Stimulated activated CD4-positive, alpha-beta T cell treated with anti-CD3 and anti-CD28 coated beads, TNF-alpha, amount 100 ng/mL, for 4 hours (primary cell): Measurements from ENCODE around the gene ATP2B2.

ENCODE experiments used
- DNase-seq, 3 experiments: peaks; one replicate each; pipeline ENCODE4 v3.0.0-alpha.2; 2020; ENCODE audit warnings: low read depth in 3 of 3

Gene ATP2B2

DNA sequence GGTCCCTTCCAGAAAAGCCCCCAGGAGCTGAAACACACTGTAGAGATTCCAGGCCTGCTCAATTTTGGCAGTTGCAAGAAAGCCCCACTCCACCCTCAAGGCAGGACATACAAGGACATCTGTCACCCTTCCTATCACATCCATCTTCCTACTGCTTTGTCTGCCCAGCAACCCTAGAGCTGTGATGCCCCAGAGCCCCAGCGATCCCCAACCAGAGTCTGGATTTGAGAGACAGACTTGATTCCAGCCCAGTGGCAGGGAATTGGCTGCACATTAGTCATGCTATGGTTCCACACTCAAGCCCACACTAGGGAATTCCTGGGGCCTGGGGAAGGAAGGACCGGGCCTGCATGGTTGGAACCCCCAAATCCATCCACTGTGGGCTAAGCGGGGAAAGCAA, 56.8 kb downstream of the ATP2B2 start:
- no peak for DNase-seq

DNA sequence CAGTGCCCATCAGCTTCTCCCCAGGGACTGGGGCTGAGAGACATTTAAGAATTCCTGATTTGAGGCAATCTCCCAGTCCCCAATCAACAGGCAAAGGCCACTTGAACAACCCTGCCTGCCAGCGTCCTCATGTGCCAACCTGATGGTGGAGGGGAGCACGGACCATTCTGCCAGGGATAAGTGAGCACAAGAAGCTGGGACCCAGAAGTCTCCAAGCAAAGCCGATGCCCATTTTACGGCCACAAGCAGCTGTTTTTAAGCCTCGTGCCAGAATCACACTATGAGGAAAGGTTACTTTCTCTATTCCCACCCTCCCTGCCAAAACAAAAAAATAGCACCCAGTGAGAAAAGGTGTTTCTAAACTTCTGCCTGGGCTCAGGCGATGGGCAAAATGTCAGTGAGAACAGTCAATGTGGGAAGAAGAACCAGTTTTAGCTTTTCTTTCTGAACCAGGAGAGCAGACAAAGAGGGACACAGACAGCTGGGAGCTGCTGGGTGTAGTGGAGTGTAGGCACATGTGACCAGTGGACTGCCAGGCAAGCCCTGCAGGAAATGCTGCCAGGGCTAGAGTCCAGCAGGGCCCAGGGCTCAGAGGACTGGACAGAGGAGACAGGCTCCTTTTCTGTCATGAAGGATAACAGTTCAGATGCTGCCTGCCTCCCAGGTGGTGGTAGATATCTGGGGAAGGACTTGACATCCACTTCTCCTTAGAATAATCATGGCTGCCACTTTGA, 57.7 kb downstream of the ATP2B2 start:
- no peak for DNase-seq

DNA sequence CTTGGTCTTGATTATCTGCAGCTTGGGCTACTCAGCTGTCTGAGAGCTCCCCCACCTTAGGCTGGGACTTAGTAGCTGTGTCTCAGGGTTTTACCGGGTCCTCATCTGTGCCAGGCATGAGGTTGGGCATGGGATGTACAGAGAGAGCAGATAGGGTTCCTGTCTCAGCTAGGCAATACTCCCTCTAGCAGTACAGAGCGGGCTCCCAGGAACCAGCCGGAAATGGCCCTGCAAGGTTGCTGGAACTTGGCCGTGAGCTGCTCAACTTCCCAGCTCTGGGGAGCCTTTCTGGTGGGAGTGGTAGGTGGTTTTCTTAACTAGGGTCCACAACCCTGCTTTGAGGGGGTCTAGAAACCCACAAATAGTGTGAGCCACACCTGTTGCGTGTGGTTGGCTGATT, 58.3 kb downstream of the ATP2B2 start:
- no peak for DNase-seq

DNA sequence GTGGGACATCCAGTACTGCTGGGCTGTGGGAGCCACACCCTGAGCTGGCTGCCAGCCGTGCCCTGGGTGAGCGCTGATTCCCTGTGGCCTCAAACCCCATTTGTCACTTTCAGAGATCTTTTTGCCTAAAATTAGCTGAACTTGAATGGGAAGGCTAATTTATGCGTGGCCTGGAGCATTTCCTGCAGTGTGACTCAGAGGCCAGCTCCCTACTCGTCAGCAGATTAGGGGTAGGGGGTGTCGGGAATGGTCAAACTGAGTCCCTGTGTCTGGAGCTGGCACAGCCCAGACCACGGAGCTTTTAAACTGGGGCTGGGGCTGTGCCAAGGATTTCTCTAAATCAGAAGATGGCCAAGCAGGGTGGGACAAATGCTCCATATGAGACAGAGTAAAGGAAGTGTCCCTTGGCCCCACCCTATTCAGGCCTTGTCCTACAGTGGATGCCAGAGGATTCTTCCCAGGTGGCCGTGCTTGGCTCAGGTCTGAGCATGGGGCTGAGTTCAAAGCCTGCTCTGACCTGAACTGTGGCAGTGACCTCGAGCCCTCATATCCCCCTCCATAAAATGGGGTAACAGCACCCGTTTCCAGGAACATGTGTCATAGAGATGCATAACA, 59.7 kb downstream of the ATP2B2 start:
- no peak for DNase-seq

DNA sequence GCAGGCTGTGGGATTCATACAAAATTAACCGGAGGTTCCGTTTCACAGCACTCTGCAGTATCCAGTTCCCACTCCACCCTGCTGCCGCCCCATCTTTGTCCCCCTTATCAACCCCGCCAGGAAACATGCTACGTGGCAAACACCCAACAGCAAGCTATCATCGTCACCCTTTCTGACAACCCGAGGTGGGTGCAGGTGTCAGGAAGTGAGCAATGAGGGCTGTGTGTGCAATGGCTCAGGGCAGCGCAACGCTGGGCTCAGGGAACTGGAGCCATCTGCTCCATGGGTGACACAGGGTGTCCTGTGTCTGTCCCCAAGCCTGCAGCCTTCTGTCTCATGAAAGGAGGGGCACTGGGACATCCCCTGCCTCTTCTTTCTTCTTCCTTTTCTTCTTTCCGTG, 60.9 kb downstream of the ATP2B2 start:
- DNase-seq, result no peak

DNA sequence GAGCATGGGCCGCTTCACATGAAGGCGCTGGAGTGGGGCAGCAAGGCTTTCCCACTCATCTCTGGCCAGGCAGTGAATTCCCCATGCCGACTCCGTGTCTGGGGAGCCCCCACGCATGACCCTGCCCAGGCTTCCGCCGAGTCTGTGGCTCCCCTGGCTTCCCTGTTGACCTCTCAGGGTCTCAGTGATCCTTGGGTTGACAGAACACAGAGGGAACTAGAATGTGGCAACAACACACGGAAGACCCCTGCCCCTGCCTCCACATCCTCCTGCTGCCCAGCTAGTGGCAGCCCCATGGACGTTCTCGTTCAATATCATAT, 61.3 kb downstream of the ATP2B2 start:
- DNase-seq, result no peak

DNA sequence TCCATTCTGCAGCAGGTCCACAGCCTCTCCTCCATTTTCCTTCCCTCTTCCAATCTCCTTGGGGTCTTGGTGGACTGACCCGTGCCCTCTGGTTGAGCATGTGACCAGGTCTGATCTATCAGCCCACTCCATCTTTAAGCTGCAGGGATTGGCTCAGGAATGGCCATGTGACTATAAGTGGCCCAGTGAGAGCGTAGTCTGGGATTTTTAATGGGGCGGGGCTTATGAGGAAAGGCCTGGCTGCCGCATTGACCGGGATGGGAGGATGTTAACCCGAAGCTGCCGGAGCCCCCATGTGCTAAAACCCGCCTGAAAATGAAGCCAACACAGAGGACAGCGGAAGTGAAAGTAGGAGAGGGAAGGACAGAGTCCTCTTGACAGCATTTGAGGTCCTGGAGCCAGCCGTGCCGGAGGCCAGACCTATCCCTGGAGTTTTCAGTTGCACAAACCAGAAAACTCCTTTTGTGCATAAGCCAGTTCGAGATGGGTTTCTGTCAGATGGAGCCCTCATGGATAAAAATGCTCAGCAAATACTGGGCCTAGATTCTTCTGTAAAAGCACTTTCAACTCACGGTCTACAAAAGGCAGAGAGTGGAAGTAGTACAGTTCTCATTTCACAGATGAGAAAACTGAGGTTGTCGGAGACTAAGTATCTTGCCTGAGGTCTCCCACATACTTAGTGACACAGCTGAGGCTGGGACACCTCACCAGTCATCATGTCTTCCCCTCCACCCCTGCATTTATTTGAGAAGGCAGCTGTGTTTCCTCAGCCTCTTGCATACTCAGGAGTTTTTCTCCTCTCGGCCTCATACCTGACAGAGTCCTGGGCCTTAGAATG, 61.9 kb downstream of the ATP2B2 start:
- DNase-seq, result no peak

DNA sequence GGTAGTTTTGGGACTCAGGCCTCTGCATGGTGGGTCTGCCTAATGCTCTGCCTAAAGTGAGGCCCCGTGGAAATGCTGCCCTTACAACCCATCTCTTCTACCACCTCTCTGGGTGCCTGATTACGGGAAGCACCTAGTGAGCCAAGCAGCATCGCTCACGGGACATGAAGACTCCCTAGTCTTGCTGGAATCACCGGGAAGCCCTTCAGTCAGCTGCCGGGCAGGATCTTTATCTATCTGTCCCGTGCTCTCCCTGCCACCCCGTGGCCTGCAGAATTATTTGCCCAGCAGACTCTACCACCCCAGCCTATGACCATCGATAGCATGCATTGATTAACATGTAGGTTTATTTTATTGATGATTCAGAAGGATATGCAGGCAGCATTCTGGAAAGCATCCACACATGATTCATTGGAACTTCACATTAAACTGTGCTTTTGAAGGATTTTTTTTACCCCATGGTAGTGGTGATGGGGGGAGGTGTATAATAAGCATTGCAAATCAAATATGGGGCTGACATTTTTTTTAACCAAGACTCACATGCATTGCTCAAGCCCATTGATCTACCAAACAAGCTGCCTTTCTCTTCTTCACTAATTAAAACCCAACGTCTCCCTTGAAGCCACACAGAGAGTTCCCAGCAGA, 63.1 kb downstream of the ATP2B2 start:
- DNase-seq, result no peak

DNA sequence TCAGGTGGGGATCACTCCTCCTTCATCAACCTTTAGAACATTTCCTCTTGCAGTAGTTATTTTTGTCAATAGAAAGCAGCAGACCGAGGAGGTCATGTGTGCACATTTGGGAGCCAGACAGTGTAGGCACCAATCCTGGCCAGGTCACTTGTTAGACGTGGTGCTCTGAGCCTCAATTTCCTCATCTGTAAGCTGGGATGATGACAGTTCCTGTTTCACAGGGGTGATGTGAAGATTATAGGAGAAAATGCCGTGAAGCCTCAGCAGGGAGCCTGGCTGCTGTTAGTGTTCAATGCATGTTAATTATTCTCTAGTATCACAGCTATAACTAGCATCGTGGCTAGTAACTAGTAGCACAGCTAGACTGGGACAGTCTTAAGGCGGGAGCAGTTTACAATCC, 64.7 kb downstream of the ATP2B2 start:
- no peak for DNase-seq

DNA sequence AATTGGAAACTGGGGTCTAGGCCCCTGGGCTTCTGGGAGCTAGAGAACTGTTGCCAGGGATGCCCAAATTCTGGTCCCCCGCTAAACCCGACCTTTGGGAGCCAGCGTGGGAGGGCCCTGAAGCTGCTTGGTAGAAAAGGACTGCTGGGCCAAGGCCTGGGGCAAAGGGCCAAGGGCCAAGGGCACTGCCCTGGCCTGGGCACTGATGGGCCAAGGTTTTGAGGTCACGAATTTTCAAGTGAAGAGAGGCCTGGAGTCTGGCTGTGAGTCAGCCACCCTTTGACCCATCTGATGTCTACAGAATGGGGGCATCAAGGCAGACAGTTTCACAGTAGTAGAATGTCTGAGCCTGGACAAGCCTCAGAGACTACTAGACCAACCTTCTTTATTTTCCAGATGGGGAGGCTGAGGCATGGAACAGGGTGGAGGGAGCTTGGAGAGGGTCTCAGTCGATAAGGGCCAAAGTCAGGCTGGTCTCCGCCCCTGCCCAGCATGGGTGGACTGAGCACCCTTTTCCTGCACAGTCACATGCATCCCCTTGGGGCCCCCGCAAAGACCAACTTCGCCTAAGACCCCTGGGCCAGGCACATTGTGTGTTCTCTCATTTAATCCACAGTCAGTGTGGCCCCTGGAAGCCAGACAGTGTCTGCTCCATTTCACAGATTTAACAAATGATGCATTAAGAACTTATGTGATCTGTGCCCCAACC, 66.3 kb downstream of the ATP2B2 start:
- DNase-seq, result no peak

DNA sequence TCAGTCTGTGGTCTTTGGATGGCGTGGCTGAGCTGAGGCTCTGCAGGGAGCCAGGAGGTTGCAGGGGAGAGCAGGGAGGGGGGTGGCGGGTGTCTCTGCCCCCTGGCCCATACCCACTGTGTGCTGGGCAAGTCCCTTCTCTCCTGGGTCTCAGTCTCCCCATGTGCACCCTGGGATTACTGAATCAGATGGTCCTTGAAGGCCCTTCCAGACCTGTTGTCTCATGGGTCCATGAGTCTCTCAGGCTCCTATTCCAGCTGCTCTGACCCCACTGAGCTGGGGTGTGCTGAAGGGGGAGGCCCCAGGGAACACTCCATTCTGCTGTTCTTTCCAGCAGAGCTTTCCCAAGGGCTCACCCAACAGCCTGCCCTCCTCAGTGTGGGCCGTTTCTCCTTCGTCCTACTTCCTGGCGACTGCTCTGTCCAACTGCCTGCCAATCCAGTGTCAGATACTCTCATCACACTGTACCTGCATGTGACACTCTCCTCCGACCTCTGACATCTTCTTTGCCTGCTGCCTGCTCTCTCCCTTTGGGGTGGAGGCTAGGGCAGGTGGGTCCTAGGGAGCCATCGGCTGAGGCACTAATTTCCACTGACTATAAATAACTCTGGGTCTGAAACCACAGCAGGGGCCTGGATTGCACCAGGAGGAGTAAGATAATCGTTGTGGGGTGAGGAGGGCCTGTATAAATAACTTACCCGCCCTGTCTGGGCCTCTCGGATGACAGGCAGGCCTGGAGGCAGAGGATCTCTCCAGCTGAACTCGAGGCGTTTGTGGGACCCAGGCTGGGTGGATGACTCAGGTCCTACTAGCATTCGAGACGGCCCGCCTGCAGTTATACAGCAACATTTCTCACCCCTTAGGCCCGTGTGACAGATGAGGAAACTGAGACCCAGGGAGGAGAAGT, 67.1 kb downstream of the ATP2B2 start:
- no peak for DNase-seq

DNA sequence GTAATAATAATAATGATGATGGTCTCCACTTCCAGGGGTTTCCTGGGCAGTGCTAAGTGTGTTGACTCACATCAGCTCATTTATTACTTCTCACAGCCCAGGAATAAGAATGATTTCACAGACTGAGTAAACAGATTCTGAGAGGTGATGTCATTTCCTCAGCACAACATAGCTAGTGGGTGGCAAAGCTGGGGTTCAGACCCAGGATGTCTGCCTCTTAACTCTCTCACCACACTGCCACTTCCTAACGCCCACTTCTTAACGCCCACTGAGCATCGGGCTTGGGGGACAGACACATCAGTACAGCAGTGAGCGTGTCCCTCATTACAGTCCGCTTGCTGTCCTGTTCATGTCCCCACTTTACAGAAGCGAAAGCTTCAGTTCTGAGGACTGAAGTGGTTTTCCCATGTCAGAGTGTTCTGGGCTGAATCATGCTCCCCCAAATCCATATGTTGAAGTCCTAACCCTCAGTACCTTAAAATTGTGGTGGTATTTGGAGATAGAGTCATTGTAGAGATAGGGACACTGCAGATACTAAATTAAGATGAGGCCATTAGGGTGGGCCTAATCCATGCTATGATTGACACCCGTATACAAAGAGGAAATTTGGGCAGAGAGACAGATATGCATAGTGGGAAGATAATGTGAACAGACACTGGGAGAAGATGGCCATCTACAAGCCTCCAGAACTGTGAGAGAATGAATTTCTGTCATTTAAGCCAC, 68.0 kb downstream of the ATP2B2 start:
- DNase-seq, result peak; percentile 34 to 69 (median 63)

DNA sequence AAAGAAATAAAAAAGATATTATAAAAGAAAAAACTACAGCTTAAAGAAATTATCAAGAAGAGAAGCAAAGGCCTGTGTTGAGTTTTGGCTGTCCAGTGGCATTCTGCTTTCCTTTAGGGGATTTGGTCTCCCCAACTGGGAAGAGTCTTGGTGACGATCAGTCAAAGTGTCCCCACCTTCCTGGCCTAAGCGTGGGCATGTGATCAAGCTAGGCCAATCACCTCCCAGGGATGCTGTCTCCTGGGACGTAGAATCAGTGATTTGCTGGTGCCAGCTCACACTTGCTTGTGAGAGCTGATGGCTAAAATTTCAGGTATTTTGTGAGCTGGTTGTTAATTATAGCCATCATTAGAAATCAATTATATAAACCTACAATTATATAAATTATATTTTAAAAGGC, 69.5 kb downstream of the ATP2B2 start:
- DNase-seq, result no peak

DNA sequence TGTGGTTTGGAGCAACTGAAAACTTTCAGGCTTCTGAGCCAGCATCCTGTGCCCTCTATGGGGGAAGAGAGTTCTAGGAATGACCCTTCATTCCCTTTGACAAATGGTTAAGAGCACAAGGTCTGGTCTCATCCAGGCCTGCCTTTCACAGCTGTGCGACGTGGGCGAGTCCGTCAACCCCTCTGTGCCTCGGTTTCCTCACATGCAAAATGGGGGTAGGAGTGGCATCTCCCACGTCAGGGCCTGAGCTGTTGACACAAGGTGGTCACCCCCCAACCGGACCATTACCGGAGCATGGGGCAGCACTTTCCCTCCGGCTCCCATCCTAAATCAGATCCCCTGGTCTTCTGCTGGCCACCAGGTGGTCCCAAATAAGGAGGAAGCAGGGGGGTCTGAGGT, 70.4 kb downstream of the ATP2B2 start:
- DNase-seq, result no peak

DNA sequence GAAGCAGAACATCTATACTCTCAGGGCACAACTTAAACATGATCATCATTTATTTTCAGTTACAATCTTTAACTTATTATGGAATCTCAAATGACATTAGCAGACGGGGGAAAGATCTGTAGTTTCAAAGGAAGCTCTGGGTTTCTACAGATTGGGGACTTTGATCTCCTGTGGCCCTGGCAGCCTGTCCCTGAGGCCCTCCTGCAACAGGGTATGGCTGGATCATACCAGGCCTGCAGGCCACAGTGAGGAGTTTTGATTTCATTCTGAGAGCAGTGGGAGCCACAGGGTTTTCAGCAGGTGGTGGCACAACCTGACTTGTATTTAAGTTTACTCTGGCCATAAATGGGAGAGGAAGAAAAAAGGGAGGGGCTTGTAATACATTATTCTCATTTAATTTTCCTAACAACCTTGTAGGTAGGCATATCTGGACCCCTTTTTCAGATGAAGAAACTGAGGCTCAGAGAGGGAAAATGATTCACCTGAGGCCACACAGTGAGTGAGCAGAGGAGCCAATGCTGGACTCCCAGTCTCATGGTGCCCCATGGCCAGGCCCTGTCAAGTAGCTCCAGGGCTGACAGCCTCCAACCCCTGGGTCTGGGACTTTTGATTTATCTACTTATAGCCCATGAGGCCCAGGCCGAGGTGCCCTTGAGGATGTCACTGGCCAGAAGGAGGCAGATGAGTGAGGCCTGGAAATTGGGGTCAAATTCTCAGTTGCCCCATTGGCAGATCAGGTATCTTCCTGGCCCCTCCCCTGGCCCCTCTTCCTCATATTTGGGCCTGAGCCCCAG, 71.0 kb downstream of the ATP2B2 start:
- DNase-seq, result no peak

DNA sequence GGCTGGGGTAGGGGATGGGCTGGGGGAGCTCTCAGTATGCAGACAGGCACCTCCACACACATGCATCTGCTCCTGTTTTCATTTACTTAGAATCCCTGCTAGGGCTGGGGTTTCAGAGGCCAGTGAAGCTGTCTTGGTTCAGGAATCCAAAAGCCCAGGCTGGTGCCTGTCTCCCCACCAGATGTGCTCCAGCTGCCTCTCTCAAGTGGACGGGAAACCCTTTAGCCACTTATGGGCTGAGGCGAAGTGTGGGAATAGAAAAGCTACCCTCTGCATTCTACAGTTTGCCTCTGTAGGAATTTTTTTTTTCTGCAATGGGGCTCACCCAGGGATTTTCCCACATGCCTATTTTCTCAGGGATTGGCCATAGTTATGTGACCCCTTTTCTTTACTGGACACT, 72.5 kb downstream of the ATP2B2 start:
- no peak for DNase-seq

DNA sequence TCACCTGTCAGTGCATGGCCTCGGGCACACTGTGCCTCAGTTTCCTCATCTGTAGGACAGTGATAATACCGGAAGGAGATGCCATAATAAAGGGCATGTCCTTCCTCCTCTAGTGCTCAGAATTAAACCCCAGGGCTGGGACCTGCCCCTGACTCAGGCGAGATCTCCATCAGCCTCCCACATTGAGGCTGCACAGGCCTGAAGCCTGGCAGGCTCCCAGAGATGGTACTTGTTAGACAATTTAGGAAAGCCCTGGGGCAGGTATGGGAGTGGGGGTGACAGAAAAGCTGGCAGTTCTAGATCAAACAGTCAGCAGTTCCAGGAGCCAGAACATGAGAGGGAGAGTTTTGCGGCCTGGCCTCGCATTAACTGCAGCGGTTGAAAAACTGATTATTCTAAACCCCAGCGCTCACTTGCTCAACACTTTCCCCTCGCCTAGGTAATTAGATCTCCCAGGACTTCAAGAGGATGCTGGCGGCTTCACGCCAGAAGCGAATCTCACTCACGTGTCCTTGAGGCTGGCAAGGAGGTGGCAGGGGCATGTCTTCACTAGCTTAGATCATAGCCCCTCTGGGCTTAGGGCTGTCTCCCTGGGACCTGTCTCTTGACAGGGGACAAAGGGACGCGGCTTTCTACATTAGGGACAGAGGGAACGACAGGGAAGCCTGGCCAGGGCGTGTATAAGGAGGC, 73.1 kb downstream of the ATP2B2 start:
- no peak for DNase-seq

DNA sequence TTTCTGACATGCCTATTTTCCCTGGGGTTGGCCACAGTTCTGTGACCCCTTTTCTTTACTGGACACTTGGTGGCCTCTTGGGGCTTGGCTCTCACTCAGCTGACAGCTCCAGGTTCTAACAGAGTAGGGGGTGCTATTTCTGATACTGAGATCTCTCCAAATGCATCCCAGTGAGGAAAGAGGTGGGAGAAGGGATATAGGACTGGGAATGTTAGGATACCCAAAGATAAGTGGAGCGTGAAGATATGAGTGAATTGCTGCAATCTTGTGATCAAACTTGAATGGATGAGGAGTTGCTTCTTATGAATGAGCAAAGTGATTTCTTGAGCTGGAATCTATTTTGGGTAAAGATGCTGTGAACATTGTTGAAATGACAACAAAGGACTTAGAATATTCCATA, 74.6 kb downstream of the ATP2B2 start:
- no peak for DNase-seq
